Smooth muscle cell (in vitro differentiated cells): ENCODE results near the gene SLC5A5. TPM values are rescaled to one million over a fixed set of nuclear protein-coding genes. Genes with fewer than 3 reads are reported as not detected.
A peak's percentile ranks its signal among the peaks of the same experiment; 100 is the strongest.

Experiments used
- DNase-seq: peaks from one replicate; lab custom pipeline; 2025; ENCODE audit not compliant: unreplicated experiment; lab: John Stamatoyannopoulos, UW
- H2AFZ ChIP-seq: fragments of 200-600 bp; sonication (generic); 2 replicates; pipeline ENCODE4 v1.6.0; 2016; ENCODE audit warnings: antibody characterized with exemption, low read depth, mild to moderate bottlenecking
- H3F3A ChIP-seq: fragments of 200-600 bp; sonication (generic); 2 replicates; pipeline ENCODE4 v1.6.0; 2017; ENCODE audit warnings: antibody characterized with exemption, low read depth
- H3K27ac ChIP-seq: fragments of 200-600 bp; sonication (generic); 2 replicates; pipeline ENCODE4 v1.5.1; 2016; ENCODE audit warnings: low read depth, mild to moderate bottlenecking
- H3K27me3 ChIP-seq: fragments of 200-600 bp; sonication (generic); 2 replicates; pipeline ENCODE4 v1.6.1; 2016; ENCODE audit warnings: low read depth, mild to moderate bottlenecking
- H3K36me3 ChIP-seq: fragments of 200-600 bp; sonication (generic); 2 replicates; pipeline ENCODE4 v1.5.1; 2016; ENCODE audit warnings: low read depth
- H3K4me1 ChIP-seq: fragments of 200-600 bp; sonication (generic); 2 replicates; pipeline ENCODE4 v1.5.1; 2016; ENCODE audit warnings: low read depth
- H3K4me2 ChIP-seq: fragments of 200-600 bp; sonication (generic); 2 replicates; pipeline ENCODE4 v1.6.0; 2016; ENCODE audit warnings: mild to moderate bottlenecking
- H3K4me3 ChIP-seq: fragments of 200-600 bp; sonication (generic); 2 replicates; pipeline ENCODE4 v1.5.1; 2016; ENCODE audit warnings: mild to moderate bottlenecking
- H3K79me2 ChIP-seq: fragments of 200-600 bp; sonication (generic); 2 replicates; pipeline ENCODE4 v1.6.0; 2016; ENCODE audit warnings: low read depth, mild to moderate bottlenecking
- H3K9ac ChIP-seq: fragments of 200-600 bp; sonication (generic); 2 replicates; pipeline ENCODE4 v1.6.0; 2016; ENCODE audit warnings: low read depth
- H3K9me3 ChIP-seq: fragments of 200-600 bp; sonication (generic); replicated peaks from 2 replicates; pipeline ENCODE4 v1.5.1; 2016; ENCODE audit warnings: low read depth
- H4K20me1 ChIP-seq: fragments of 200-600 bp; sonication (generic); 2 replicates; pipeline ENCODE4 v1.6.0; 2016; ENCODE audit warnings: low read depth
- WGBS: methylation state at CpG from one replicate; pipeline ENCODE4 v1.1.7; 2016; ENCODE audit warnings: low lambda C conversion rate; 5-methylcytosine and 5-hydroxymethylcytosine counted together
- polyA plus RNA-seq: library from polyadenylated mRNA; unstranded; fragments of >200 nt; fragmentation: Nextera tagmentation; extraction: Ambion mirVana; gene quantifications from 2 replicates; pipeline ENCODE4 v1.2.1, GENCODE V29; 2016
- total RNA-seq: library from RNA; depleted of rRNA; stranded (reverse); fragments of >200 nt; gene quantifications from 2 replicates; pipeline ENCODE4 v1.2.3, GENCODE V29; 2014
- TF ChIP-seq, protein P1 (sequence below): fragments of 200-600 bp; sonication (generic); IDR thresholded peaks from 2 replicates; pipeline ENCODE4 v1.5.1; 2017; ENCODE audit warnings: borderline replicate concordance, mild to moderate bottlenecking, antibody characterized with exemption; ENCODE audit not compliant: insufficient read depth, poor library complexity, severe bottlenecking

Gene SLC5A5
- total and polyA plus RNA-seq, 2 experiments from 2014 or later: not detected

DNA sequence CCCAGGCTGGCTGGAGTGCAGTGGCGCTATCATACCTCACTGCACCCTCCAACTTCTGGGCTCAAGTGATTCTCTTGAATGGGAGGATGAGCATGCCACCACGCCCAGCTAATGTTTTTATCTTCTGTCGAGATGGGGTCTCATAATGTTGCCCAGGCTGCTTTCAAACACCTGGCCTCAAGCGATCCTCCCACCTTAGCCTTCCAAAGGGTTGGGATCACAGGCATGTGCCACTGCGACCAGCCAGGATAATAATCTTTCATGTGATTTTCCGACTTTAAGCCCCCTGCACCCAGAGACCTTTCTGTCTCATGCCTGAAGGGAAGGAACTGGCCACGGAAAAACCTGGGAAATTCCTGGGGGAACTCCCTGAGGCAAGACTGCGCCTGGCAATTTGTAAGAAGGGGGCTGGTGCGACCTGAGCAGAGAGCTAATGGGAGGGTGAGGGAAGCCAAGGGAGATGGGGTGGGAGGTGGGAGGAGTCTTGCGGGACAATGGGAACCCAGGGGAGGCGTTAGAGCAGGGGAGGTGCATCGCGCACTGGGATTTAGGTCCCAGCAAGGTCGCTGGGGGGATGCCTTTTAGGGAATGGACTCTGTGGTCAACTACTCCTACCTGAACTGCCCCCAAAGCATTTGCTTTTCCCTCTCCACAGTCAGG is 59.9 kb downstream of the SLC5A5 start:
- Histone ChIP-seq H3K4me2 (peak overlapping the region; percentile 92), H3F3A (no peaks in the 10 kb centered on the region), H3K79me2 (peaks cover 18% of the 10 kb centered on the region), H3K27ac (no peak overlapping the region), H2AFZ (peak overlapping the region; percentile 93), H3K4me3 (peak overlapping the region; percentile 76), H3K9me3 (no peaks in the 10 kb centered on the region), H3K9ac (no peak overlapping the region), H3K36me3 (no peaks in the 10 kb centered on the region), H3K4me1 (peaks cover 6% of the 10 kb centered on the region), H4K20me1 (no peaks in the 10 kb centered on the region), H3K27me3 (no peaks in the 10 kb centered on the region)
- WGBS: 30% methylated on average over 14 of the region's 14 CpGs
- peak; percentile 5 for DNase-seq
- TF ChIP-seq, protein P1, sequence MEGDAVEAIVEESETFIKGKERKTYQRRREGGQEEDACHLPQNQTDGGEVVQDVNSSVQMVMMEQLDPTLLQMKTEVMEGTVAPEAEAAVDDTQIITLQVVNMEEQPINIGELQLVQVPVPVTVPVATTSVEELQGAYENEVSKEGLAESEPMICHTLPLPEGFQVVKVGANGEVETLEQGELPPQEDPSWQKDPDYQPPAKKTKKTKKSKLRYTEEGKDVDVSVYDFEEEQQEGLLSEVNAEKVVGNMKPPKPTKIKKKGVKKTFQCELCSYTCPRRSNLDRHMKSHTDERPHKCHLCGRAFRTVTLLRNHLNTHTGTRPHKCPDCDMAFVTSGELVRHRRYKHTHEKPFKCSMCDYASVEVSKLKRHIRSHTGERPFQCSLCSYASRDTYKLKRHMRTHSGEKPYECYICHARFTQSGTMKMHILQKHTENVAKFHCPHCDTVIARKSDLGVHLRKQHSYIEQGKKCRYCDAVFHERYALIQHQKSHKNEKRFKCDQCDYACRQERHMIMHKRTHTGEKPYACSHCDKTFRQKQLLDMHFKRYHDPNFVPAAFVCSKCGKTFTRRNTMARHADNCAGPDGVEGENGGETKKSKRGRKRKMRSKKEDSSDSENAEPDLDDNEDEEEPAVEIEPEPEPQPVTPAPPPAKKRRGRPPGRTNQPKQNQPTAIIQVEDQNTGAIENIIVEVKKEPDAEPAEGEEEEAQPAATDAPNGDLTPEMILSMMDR: no peak

DNA sequence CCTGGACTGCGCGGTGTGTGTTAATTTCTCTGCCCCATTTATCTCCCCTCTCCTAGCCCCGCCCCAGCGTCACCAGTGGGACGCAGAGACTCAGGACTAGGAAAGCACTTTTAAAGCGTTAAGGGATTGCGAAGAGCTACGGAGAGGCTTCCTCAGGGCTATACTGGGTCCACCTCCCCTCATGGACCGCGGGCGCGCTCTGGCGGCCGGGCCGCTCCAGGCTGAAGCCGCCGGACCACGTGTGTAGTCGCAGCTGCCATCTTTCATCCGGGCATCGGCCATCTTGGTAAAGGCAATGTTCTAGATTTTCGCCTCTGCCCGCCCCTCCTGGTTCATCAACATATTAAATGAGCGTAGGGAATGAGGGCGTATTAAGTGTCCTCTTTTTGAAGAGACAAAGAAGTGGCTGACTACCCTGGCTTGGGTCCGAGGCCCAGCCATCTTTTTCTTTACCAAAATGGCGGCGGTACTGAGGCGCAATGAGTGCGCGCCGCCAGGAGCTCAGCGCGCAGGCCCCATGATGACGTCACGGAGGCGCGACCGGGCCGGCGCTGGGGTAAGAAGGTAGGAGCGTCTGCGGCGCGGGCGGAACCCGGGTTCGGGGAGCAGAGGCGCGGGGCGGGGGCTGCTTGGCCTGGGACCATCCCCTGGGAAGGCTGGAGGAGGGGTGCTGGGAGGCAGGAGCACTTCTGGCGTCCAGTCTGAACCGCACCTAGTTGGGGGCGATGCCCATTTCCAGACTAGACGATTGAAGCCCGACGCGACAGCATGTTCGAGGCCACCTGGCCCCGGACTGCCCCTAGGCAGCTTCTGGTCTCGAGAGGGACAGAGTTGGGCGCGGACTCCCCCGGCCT is 61.0 kb downstream of the SLC5A5 start, which contains the start of gene CCDC124:
Gene CCDC124 (plus strand): TSS at position 531 of the 854 bp plus-strand sequence. CDS start 3,406 bp downstream, outside the sequence.
- no peaks in the 10 kb centered on the region for H3K9me3 ChIP-seq
- H3K27me3 ChIP-seq: no peaks in the 10 kb centered on the region
- TF ChIP-seq, protein P1: peak; percentile 87
- DNase-seq: peak; percentile 88
- H2AFZ ChIP-seq: peak within 1 kb of the TSS; percentile 93
- peak within 1 kb of the TSS; percentile 95 for H3K9ac ChIP-seq
- H3K4me1 ChIP-seq: peaks cover 6% of the 10 kb centered on the region
- peaks cover 18% of the 10 kb centered on the region for H3K79me2 ChIP-seq
- no peaks in the 10 kb centered on the region for H4K20me1 ChIP-seq
- 2% methylated on average over 64 of the region's 64 CpGs for WGBS
- H3F3A ChIP-seq: no peaks in the 10 kb centered on the region
- no peaks in the 10 kb centered on the region for H3K36me3 ChIP-seq
- peak within 1 kb of the TSS; percentile 90 for H3K27ac ChIP-seq
- H3K4me2 ChIP-seq: peak within 1 kb of the TSS; percentile 92
- peak within 1 kb of the TSS; percentile 76 for H3K4me3 ChIP-seq

DNA sequence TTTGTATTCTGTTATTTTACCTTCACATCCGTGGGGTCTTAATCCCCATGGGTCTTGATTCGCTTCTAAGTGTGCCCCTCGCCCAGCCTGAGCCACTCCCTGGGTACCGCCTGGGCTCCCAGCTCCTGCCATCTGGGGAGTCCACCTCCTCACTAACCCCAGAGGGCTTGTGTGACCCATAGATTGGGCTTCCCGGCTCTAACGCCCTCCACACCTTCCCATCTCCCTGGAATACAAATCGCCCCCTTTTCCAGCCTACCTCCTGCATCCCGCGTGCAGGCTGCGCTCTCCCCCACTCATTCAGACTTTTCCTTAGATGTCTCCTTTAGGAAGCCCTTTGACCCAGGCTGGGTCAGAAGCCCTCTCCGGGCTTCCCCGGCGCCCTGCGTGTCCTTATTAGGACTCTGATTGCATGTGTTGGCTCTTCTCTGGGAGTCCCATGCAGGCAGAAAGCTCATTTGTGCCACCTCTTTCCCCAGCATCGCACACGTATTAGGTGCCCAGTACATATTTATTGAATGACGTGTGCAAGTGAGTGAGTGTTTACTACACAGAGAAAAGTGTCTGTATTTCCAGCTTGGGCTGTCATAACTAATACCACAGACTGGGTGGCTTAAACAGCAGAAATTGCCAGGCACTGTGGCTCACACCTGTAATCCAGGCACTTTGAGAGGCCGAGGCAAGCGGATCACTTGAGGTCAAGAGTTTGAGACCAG is 61.8 kb downstream of the SLC5A5 start:
- 32% methylated on average over 19 of the region's 19 CpGs for WGBS
- no peak for DNase-seq

More for the DNA sequence above, 61.8 kb downstream of the SLC5A5 start:
- TF ChIP-seq, protein P1: no peak
- peaks cover 18% of the 10 kb centered on the region for H3K79me2 ChIP-seq
- H3K9me3 ChIP-seq: no peaks in the 10 kb centered on the region
- peak overlapping the region; percentile 95 for H3K9ac ChIP-seq
- H3K4me3 ChIP-seq: peak overlapping the region; percentile 76
- no peaks in the 10 kb centered on the region for H3K27me3 ChIP-seq
- H3K27ac ChIP-seq: peak overlapping the region; percentile 90
- H3K4me2 ChIP-seq: peak overlapping the region; percentile 92
- H3K4me1 ChIP-seq: peaks cover 6% of the 10 kb centered on the region
- H3K36me3 ChIP-seq: no peaks in the 10 kb centered on the region
- peaks cover 3% of the 10 kb centered on the region for H4K20me1 ChIP-seq
- H2AFZ ChIP-seq: peak overlapping the region; percentile 93
- no peaks in the 10 kb centered on the region for H3F3A ChIP-seq
